ENCODE measurements around the gene RAB31.
"Not testable (repeated sequence)": the region's sequence is repeated elsewhere in the genome, so short reads cannot be mapped to it uniquely, and the experiment has no call there.

The RAB31 gene

GRCh38 chr18:9850309-9850708, 142.2 kb downstream of the RAB31 start:
- Histone ChIP-seq H3K9ac (ENCODE audit: low read length) (no peak overlapping the region), H3K9me3 (ENCODE audit: control insufficient read depth, low read length) (no peaks in the 10 kb centered on the region), H3K27me3 (ENCODE audit: control insufficient read depth, insufficient read depth, low read length) (no peaks in the 10 kb centered on the region), H3K4me3 (ENCODE audit: low read length) (no peak overlapping the region), H3K4me1 (ENCODE audit: control insufficient read depth, insufficient read depth, low read length) (peaks cover 26% of the 10 kb centered on the region), H3K36me3 (ENCODE audit: control insufficient read depth, insufficient read depth, low read length) (no peaks in the 10 kb centered on the region)

GRCh38 chr18:9851511-9851910, 143.4 kb downstream of the RAB31 start:
- Histone ChIP-seq H3K27me3 (ENCODE audit: control insufficient read depth, insufficient read depth, low read length) (no peaks in the 10 kb centered on the region), H3K36me3 (ENCODE audit: control insufficient read depth, insufficient read depth, low read length) (no peaks in the 10 kb centered on the region), H3K4me1 (ENCODE audit: control insufficient read depth, insufficient read depth, low read length) (peaks cover 28% of the 10 kb centered on the region), H3K9ac (ENCODE audit: low read length) (no peak overlapping the region), H3K9me3 (ENCODE audit: control insufficient read depth, low read length) (no peaks in the 10 kb centered on the region), H3K4me3 (ENCODE audit: low read length) (no peak overlapping the region)

GRCh38 chr18:9852266-9853081, 144.4 kb downstream of the RAB31 start:
- peaks cover 26% of the 10 kb centered on the region for H3K4me1 ChIP-seq (ENCODE audit: control insufficient read depth, insufficient read depth, low read length)
- no peak overlapping the region for H3K9ac ChIP-seq (ENCODE audit: low read length)
- H3K27me3 ChIP-seq (ENCODE audit: control insufficient read depth, insufficient read depth, low read length), result no peaks in the 10 kb centered on the region
- no peak overlapping the region for H3K4me3 ChIP-seq (ENCODE audit: low read length)
- no peaks in the 10 kb centered on the region for H3K36me3 ChIP-seq (ENCODE audit: control insufficient read depth, insufficient read depth, low read length)
- H3K9me3 ChIP-seq (ENCODE audit: control insufficient read depth, low read length), result no peaks in the 10 kb centered on the region

- Histone ChIP-seq H3K36me3 (ENCODE audit: control insufficient read depth, insufficient read depth, low read length) (no peaks in the 10 kb centered on the region), H3K27me3 (ENCODE audit: control insufficient read depth, insufficient read depth, low read length) (no peaks in the 10 kb centered on the region), H3K4me3 (ENCODE audit: low read length) (no peak overlapping the region), H3K9ac (ENCODE audit: low read length) (peak overlapping the region; percentile 45), H3K9me3 (ENCODE audit: control insufficient read depth, low read length) (no peaks in the 10 kb centered on the region), H3K4me1 (ENCODE audit: control insufficient read depth, insufficient read depth, low read length) (peaks cover 18% of the 10 kb centered on the region)
Observed at GRCh38 chr18:9854801-9855676, 146.9 kb downstream of the RAB31 start.

DNA sequence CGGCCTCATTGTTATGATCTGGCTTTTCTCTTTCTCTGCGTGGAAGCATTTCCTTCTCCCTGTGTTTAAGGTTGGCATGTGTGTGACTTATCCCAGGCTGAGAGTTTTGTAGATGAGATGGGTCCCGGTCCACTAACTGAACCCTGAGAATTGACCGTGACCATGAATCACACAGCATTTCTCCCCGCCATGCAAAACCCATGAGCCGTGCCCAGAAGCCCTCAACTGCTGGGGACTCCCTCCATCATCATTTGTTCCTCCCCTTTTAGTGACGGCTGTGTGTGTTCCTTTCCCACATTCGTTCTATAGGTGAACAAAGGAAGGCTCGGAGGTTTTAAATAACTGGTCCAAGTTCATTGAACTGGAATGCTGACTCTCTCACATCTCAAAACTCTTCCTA, 147.6 kb downstream of the RAB31 start:
- H3K36me3 ChIP-seq (ENCODE audit: control insufficient read depth, insufficient read depth, low read length), result no peaks in the 10 kb centered on the region
- peaks cover 14% of the 10 kb centered on the region for H3K4me1 ChIP-seq (ENCODE audit: control insufficient read depth, insufficient read depth, low read length)
- H3K27me3 ChIP-seq (ENCODE audit: control insufficient read depth, insufficient read depth, low read length), result no peaks in the 10 kb centered on the region
- peak overlapping the region; percentile 45 for H3K9ac ChIP-seq (ENCODE audit: low read length)
- H3K9me3 ChIP-seq (ENCODE audit: control insufficient read depth, low read length), result no peaks in the 10 kb centered on the region
- no peak overlapping the region for H3K4me3 ChIP-seq (ENCODE audit: low read length)

DNA sequence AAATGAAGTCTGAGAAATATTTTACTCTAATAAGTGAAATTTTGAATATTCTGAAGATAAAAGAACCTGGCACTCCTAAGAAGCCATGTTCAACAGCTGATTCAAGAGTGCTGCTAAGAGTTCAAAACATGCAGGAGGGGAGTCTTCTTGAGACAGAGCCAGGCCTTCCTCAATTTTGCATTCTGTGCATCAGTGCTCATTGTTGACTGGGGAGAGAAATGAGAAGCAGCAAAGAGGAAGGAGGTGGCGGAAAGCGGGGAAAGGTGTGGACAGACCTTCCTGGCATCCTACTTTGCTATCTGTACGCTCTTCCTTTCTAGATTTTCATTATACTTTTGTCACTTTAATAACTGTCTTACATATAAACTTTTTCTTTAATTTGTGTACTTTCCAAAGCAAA, 148.0 kb downstream of the RAB31 start:
- Histone ChIP-seq H3K9me3 (ENCODE audit: control insufficient read depth, low read length) (no peaks in the 10 kb centered on the region), H3K27me3 (ENCODE audit: control insufficient read depth, insufficient read depth, low read length) (no peaks in the 10 kb centered on the region), H3K4me1 (ENCODE audit: control insufficient read depth, insufficient read depth, low read length) (peaks cover 14% of the 10 kb centered on the region), H3K36me3 (ENCODE audit: control insufficient read depth, insufficient read depth, low read length) (no peaks in the 10 kb centered on the region), H3K9ac (ENCODE audit: low read length) (no peak overlapping the region), H3K4me3 (ENCODE audit: low read length) (no peak overlapping the region)

DNA sequence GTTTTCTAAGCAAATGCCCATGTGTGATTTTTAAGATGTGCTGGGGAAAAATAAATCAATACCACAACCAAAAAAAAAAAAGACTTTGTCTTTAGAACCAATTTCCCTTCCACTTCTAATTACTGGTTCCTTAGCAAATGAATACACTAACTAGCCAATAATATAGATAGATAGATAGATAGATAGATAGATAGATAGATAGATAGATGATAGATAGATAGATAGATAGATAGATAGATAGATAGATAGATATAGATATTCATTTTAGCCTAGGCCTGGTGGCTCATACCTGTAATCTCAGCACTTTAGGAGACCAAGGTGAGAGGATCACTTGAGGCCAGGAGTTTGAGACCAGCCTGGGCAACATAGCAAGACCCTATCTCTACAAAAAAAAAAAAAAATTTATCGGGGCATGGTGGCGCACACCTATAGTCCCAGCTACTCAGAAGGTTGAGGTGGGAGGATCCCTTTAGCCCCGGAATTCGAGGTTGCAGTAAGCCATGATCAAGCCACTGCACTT, 149.4 kb downstream of the RAB31 start:
- H3K9ac ChIP-seq (ENCODE audit: low read length); H3K4me3 ChIP-seq (ENCODE audit: low read length); H3K27me3 ChIP-seq (ENCODE audit: control insufficient read depth, insufficient read depth, low read length); H3K9me3 ChIP-seq (ENCODE audit: control insufficient read depth, low read length); H3K36me3 ChIP-seq (ENCODE audit: control insufficient read depth, insufficient read depth, low read length): not testable (repeated sequence)
- peaks cover 14% of the 10 kb centered on the region for H3K4me1 ChIP-seq (ENCODE audit: control insufficient read depth, insufficient read depth, low read length)

GRCh38 chr18:9858642-9859041, 150.5 kb downstream of the RAB31 start:
- no peaks in the 10 kb centered on the region for H3K27me3 ChIP-seq (ENCODE audit: control insufficient read depth, insufficient read depth, low read length)
- no peaks in the 10 kb centered on the region for H3K36me3 ChIP-seq (ENCODE audit: control insufficient read depth, insufficient read depth, low read length)
- H3K9ac ChIP-seq (ENCODE audit: low read length), result no peak overlapping the region
- no peaks in the 10 kb centered on the region for H3K9me3 ChIP-seq (ENCODE audit: control insufficient read depth, low read length)
- H3K4me3 ChIP-seq (ENCODE audit: low read length), result no peak overlapping the region
- peaks cover 14% of the 10 kb centered on the region for H3K4me1 ChIP-seq (ENCODE audit: control insufficient read depth, insufficient read depth, low read length)

GRCh38 chr18:9859232-9859631, 151.1 kb downstream of the RAB31 start:
- H3K36me3 ChIP-seq (ENCODE audit: control insufficient read depth, insufficient read depth, low read length), result no peaks in the 10 kb centered on the region
- no peak overlapping the region for H3K9ac ChIP-seq (ENCODE audit: low read length)
- H3K4me3 ChIP-seq (ENCODE audit: low read length), result no peak overlapping the region
- H3K9me3 ChIP-seq (ENCODE audit: control insufficient read depth, low read length), result no peaks in the 10 kb centered on the region
- peaks cover 14% of the 10 kb centered on the region for H3K4me1 ChIP-seq (ENCODE audit: control insufficient read depth, insufficient read depth, low read length)
- H3K27me3 ChIP-seq (ENCODE audit: control insufficient read depth, insufficient read depth, low read length), result no peaks in the 10 kb centered on the region

- Histone ChIP-seq H3K9ac (ENCODE audit: low read length) (no peak overlapping the region), H3K4me1 (ENCODE audit: control insufficient read depth, insufficient read depth, low read length) (peaks cover 4% of the 10 kb centered on the region), H3K36me3 (ENCODE audit: control insufficient read depth, insufficient read depth, low read length) (no peaks in the 10 kb centered on the region), H3K27me3 (ENCODE audit: control insufficient read depth, insufficient read depth, low read length) (no peaks in the 10 kb centered on the region), H3K4me3 (ENCODE audit: low read length) (no peak overlapping the region), H3K9me3 (ENCODE audit: control insufficient read depth, low read length) (no peaks in the 10 kb centered on the region)
Observed at GRCh38 chr18:9860682-9861081, 152.6 kb downstream of the RAB31 start.

GRCh38 chr18:9861157-9861556, 153.1 kb downstream of the RAB31 start:
- Histone ChIP-seq H3K36me3 (ENCODE audit: control insufficient read depth, insufficient read depth, low read length) (no peaks in the 10 kb centered on the region), H3K9me3 (ENCODE audit: control insufficient read depth, low read length) (no peaks in the 10 kb centered on the region), H3K27me3 (ENCODE audit: control insufficient read depth, insufficient read depth, low read length) (no peaks in the 10 kb centered on the region), H3K9ac (ENCODE audit: low read length) (no peak overlapping the region), H3K4me3 (ENCODE audit: low read length) (no peak overlapping the region), H3K4me1 (ENCODE audit: control insufficient read depth, insufficient read depth, low read length) (no peaks in the 10 kb centered on the region)

DNA sequence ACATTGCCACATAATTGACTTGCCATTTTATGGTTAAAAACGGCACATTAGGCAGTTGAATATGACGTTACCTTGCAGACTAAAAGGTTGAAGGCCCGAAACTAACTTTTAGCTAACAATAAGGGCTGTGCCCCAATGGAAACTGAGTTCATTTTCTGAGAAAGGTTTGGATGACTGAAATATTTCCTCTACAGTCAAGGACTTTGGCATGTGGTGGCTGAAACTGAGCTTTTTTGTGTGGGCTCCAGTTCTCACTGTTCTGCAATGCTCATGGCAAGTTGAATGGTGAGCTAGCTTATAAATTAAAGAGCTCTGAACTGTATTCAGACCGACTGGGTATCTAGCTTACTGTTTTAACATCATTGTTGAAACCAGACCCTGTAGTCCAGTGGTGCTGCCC, 153.8 kb downstream of the RAB31 start:
- H3K4me1 ChIP-seq (ENCODE audit: control insufficient read depth, insufficient read depth, low read length), result peaks cover 1% of the 10 kb centered on the region
- H3K36me3 ChIP-seq (ENCODE audit: control insufficient read depth, insufficient read depth, low read length), result no peaks in the 10 kb centered on the region
- no peaks in the 10 kb centered on the region for H3K27me3 ChIP-seq (ENCODE audit: control insufficient read depth, insufficient read depth, low read length)

More for the DNA sequence above, 153.8 kb downstream of the RAB31 start:
- H3K9me3 ChIP-seq (ENCODE audit: control insufficient read depth, low read length), result no peaks in the 10 kb centered on the region
- no peak overlapping the region for H3K9ac ChIP-seq (ENCODE audit: low read length)
- no peak overlapping the region for H3K4me3 ChIP-seq (ENCODE audit: low read length)

Measured in mucosa of stomach (tissue), 1 donor.